Activated CD8-positive, alpha-beta memory T cell treated with anti-CD3 and anti-CD28 coated beads, Interleukin-2, amount 10 ng/mL, durations not matched to agents 7 days and 5 days (primary cell): ENCODE results near the gene CTXND1. TPM values are rescaled to one million over a fixed set of nuclear protein-coding genes. Genes with fewer than 3 reads are reported as not detected.

Experiments used
- ATAC-seq: fragments of 150-1000 bp; cut with Tn5 transposase; one replicate; pipeline ENCODE4 v1.10.0; 2021; ENCODE audit warnings: moderate library complexity
- CTCF ChIA-PET: fragments of 350-600 bp; sonication (Branson Sonifier 250); formaldehyde crosslinking; loops from one replicate; lab custom pipeline; 2021; ENCODE audit warnings: antibody characterized with exemption; lab: Charles Lee
- DNase-seq: peaks from one replicate; pipeline ENCODE4 v3.0.0-alpha.2; 2020
- H3K27ac Mint-ChIP-seq: one replicate; pipeline ENCODE4 v1.8.0; 2021; ENCODE audit warnings: mild to moderate bottlenecking, mixed read lengths
- H3K27me3 Mint-ChIP-seq: one replicate; pipeline ENCODE4 v1.8.0; 2021; ENCODE audit warnings: mixed read lengths
- H3K36me3 Mint-ChIP-seq: one replicate; pipeline ENCODE4 v1.8.0; 2021; ENCODE audit warnings: mild to moderate bottlenecking, mixed read lengths
- H3K4me1 Mint-ChIP-seq: one replicate; pipeline ENCODE4 v1.8.0; 2021; ENCODE audit warnings: mixed read lengths
- H3K4me3 Mint-ChIP-seq: one replicate; pipeline ENCODE4 v1.8.0; 2021; ENCODE audit warnings: mild to moderate bottlenecking, moderate library complexity, mixed read lengths
- H3K9me3 Mint-ChIP-seq: one replicate; pipeline ENCODE4 v1.8.0; 2022; ENCODE audit warnings: low read depth, mixed read lengths
- total RNA-seq, 2 experiments: library from RNA; stranded (reverse); gene quantifications; one replicate each; pipeline ENCODE4 v1.2.3, GENCODE V29; 2021

Gene CTXND1
- total RNA-seq, 2 experiments from 2014 or later, result not detected

DNA sequence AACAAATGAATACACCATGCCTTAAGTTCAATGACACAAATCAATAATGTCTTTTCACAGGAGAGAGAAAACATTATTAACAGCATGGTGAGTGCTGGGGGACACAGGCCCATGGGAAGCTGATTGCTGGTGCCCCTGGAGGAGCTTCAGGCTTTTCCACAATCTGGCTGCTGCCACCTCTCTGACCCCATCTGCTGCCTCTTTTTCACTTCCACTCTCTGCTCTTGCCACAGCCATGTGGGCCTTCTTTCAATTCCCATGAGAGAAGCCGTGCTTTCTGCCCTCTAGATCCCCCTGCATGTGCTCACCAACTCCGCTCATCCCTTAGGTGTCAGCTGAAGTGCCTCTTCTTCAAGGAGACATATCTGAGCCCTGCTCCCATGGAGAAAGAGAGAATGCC lies 21.0 kb upstream of the CTXND1 start:
- no peak for ATAC-seq
- no peaks in the 10 kb centered on the region for H3K36me3 Mint-ChIP-seq
- H3K9me3 Mint-ChIP-seq, result no peaks in the 10 kb centered on the region
- no peak for DNase-seq
- CTCF ChIA-PET, result no interaction called here
- H3K27ac Mint-ChIP-seq, result no peak overlapping the region
- no peak overlapping the region for H3K4me3 Mint-ChIP-seq
- H3K4me1 Mint-ChIP-seq, result no peaks in the 10 kb centered on the region
- peaks cover 9% of the 10 kb centered on the region for H3K27me3 Mint-ChIP-seq

GRCh38 chr15:80270472-80270871 lies 18.5 kb upstream of the CTXND1 start:
- Mint-ChIP-seq H3K9me3 (no peaks in the 10 kb centered on the region), H3K27ac (no peak overlapping the region), H3K4me3 (no peak overlapping the region), H3K36me3 (no peaks in the 10 kb centered on the region), H3K4me1 (no peaks in the 10 kb centered on the region), H3K27me3 (peaks cover 14% of the 10 kb centered on the region)
- CTCF ChIA-PET, result no interaction called here
- DNase-seq, result no peak
- ATAC-seq, result no peak

- H3K9me3 Mint-ChIP-seq, result no peaks in the 10 kb centered on the region
- no peak overlapping the region for H3K27ac Mint-ChIP-seq
- no peaks in the 10 kb centered on the region for H3K4me1 Mint-ChIP-seq
- CTCF ChIA-PET, result no interaction called here
- DNase-seq, result no peak
- no peaks in the 10 kb centered on the region for H3K36me3 Mint-ChIP-seq
- H3K27me3 Mint-ChIP-seq, result peaks cover 14% of the 10 kb centered on the region
- ATAC-seq, result no peak
- H3K4me3 Mint-ChIP-seq, result no peak overlapping the region
These were observed 16.1 kb upstream of the CTXND1 start for GRCh38 chr15:80268101-80268500.

GRCh38 chr15:80267658-80268057 lies 15.6 kb upstream of the CTXND1 start:
- no peaks in the 10 kb centered on the region for H3K36me3 Mint-ChIP-seq
- DNase-seq (no peak), ATAC-seq (no peak)
- no peaks in the 10 kb centered on the region for H3K9me3 Mint-ChIP-seq
- CTCF ChIA-PET, result no interaction called here
- H3K27ac Mint-ChIP-seq, result no peak overlapping the region
- no peak overlapping the region for H3K4me3 Mint-ChIP-seq
- peaks cover 14% of the 10 kb centered on the region for H3K27me3 Mint-ChIP-seq
- no peaks in the 10 kb centered on the region for H3K4me1 Mint-ChIP-seq

DNA sequence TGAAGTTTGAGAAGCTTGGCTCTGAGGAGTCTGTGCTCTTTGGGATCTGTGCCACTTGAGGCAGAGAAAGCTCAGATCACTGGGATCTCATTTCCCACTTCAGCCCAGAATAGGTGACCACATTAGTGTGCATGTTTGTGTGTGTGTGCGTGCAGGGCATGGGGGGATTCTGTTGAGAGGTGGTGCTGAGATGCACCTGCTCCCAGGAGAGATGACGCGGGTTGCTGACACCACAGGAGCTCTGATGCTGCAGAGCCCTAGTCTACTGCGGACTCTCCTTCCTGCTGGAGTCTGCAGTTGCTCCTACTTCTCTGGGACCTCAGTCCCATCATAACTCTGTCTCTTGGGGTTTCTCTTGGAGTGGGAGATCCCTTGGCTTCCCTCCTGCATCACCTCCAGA lies 14.7 kb upstream of the CTXND1 start:
- Mint-ChIP-seq H3K4me1 (no peaks in the 10 kb centered on the region), H3K27ac (no peak overlapping the region), H3K9me3 (no peaks in the 10 kb centered on the region), H3K27me3 (peaks cover 16% of the 10 kb centered on the region), H3K4me3 (no peak overlapping the region), H3K36me3 (no peaks in the 10 kb centered on the region)
- CTCF ChIA-PET, result no interaction called here
- no peak for DNase-seq
- ATAC-seq, result no peak

- Mint-ChIP-seq H3K4me3 (no peak overlapping the region), H3K36me3 (no peaks in the 10 kb centered on the region), H3K27ac (no peak overlapping the region), H3K9me3 (no peaks in the 10 kb centered on the region), H3K4me1 (no peaks in the 10 kb centered on the region), H3K27me3 (peaks cover 12% of the 10 kb centered on the region)
- no peak for ATAC-seq
- CTCF ChIA-PET, result no interaction called here
- DNase-seq, result no peak
These were observed 14.1 kb upstream of the CTXND1 start for GRCh38 chr15:80266113-80266512.

DNA sequence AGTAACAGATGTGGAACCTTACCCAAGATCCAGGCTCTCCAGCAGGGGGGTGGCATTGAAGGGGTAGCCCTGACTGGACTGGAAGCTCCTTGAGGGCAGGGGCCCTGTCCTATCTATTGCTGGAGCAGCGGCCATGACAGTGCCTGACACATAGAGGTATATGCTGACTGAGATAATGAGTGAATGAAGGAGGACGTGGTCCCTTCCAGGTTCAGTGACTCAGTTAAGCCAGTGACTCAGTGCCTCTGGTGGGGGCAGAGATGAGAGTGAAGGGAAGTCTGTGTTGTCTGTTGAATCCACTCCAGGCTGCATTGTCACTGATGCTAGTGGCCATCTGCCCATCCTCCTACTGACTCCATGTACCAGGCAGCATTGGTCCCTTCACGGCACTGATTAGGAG lies 13.0 kb upstream of the CTXND1 start:
- no peak overlapping the region for H3K4me3 Mint-ChIP-seq
- no peaks in the 10 kb centered on the region for H3K36me3 Mint-ChIP-seq
- DNase-seq, result no peak
- CTCF ChIA-PET, result no interaction called here
- no peaks in the 10 kb centered on the region for H3K9me3 Mint-ChIP-seq
- peaks cover 12% of the 10 kb centered on the region for H3K27me3 Mint-ChIP-seq
- no peak for ATAC-seq
- no peaks in the 10 kb centered on the region for H3K4me1 Mint-ChIP-seq
- no peak overlapping the region for H3K27ac Mint-ChIP-seq

- CTCF ChIA-PET, result no interaction called here
- Mint-ChIP-seq H3K36me3 (no peaks in the 10 kb centered on the region), H3K27me3 (peaks cover 19% of the 10 kb centered on the region), H3K9me3 (no peaks in the 10 kb centered on the region), H3K4me3 (no peak overlapping the region), H3K4me1 (no peaks in the 10 kb centered on the region), H3K27ac (no peak overlapping the region)
- DNase-seq (no peak), ATAC-seq (no peak)
These were observed 12.0 kb upstream of the CTXND1 start for GRCh38 chr15:80264031-80264430.

GRCh38 chr15:80260551-80260950 lies 8.5 kb upstream of the CTXND1 start:
- H3K27ac Mint-ChIP-seq, result no peak overlapping the region
- no peaks in the 10 kb centered on the region for H3K4me1 Mint-ChIP-seq
- no peak overlapping the region for H3K4me3 Mint-ChIP-seq
- DNase-seq (no peak), ATAC-seq (no peak)
- CTCF ChIA-PET, result no interaction called here
- peaks cover 28% of the 10 kb centered on the region for H3K27me3 Mint-ChIP-seq
- H3K9me3 Mint-ChIP-seq, result no peaks in the 10 kb centered on the region
- no peaks in the 10 kb centered on the region for H3K36me3 Mint-ChIP-seq

DNA sequence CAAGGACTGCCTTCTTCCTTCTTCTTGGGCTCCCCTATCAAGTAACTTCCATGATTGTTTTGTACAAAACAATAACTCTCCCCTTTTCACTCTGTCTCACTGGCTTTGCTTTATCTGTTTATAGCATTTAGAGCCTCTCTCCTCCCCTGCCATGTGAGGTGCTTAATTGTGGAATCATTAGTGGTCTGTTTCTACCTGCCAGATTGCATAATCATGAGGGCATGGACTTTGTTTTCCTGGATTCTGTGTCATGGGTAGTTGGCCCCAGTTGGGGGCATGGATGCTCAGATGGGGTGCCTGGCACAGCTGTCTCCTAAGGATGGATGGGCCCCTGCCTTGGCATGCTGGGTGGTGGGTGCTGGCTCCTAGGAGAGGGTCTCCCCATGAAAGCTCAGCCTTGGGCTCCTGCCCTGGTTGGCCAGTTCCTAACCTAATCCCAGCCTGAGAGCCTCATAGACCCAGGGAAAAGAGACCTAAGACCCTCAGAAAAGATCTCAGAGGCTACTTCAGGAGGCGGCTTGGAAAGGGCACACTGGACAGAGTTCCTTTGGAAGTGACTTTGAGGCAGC lies 8.0 kb upstream of the CTXND1 start:
- DNase-seq, result no peak
- no peak for ATAC-seq
- Mint-ChIP-seq H3K27ac (no peak overlapping the region), H3K36me3 (no peaks in the 10 kb centered on the region), H3K9me3 (no peaks in the 10 kb centered on the region), H3K27me3 (peaks cover 33% of the 10 kb centered on the region), H3K4me1 (no peaks in the 10 kb centered on the region), H3K4me3 (no peak overlapping the region)
- CTCF ChIA-PET, result no interaction called here

GRCh38 chr15:80251428-80252120 lies 439 bp downstream of the CTXND1 start:
- no peaks in the 10 kb centered on the region for H3K9me3 Mint-ChIP-seq
- no peak for DNase-seq
- no peak overlapping the region for H3K4me3 Mint-ChIP-seq
- no peaks in the 10 kb centered on the region for H3K36me3 Mint-ChIP-seq
- no peak for ATAC-seq
- peaks cover 5% of the 10 kb centered on the region for H3K4me1 Mint-ChIP-seq
- CTCF ChIA-PET, result no interaction called here
- H3K27me3 Mint-ChIP-seq, result peaks cover 76% of the 10 kb centered on the region
- no peak overlapping the region for H3K27ac Mint-ChIP-seq

DNA sequence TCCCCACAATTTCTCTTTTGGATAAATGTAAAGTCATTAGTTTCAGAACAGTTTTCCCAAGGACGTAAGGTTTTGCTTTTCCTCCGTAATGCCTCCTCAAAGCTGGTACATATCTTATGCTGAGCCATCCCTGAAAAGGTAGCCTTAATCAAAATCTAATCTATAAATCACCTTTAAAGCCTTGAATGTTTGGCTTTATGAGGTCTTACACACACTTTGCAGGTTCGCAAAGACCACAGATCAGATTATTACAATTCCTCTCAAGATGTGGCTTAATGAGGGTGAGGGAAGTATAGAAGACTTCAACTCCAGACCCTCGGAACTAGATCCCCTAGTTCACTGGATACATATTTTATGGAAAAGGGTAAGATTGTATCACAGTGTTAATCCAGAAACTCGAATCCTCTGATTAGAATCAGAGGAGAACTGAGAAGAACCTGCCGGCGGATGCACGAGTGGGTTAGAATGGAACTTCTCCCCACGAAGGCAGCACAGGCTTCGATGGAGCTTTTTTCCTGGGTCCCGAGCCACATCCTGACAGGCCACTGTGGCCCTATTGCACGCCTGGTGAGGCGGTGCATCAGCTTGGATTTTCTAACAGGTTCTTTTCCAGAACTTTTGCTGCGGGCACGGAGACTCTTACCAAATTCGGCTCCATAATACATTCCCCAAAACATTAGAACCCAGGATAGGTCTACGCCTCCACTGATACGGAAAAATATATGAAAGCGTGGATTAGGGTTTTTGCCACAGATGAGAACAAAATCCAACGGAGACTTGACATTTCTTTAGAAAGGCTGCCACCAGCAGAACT lies 1.2 kb downstream of the CTXND1 start:
- no peak for ATAC-seq
- Mint-ChIP-seq H3K36me3 (no peaks in the 10 kb centered on the region), H3K9me3 (no peaks in the 10 kb centered on the region), H3K4me1 (peaks cover 5% of the 10 kb centered on the region), H3K4me3 (no peak overlapping the region), H3K27ac (no peak overlapping the region), H3K27me3 (peaks cover 77% of the 10 kb centered on the region)
- no peak for DNase-seq
- CTCF ChIA-PET, result no interaction called here

- Mint-ChIP-seq H3K36me3 (no peaks in the 10 kb centered on the region), H3K27ac (no peak overlapping the region), H3K4me1 (peaks cover 5% of the 10 kb centered on the region), H3K4me3 (no peak overlapping the region), H3K27me3 (peaks cover 76% of the 10 kb centered on the region), H3K9me3 (no peaks in the 10 kb centered on the region)
- DNase-seq (no peak), ATAC-seq (no peak)
- CTCF ChIA-PET, result no interaction called here
These were observed 2.0 kb downstream of the CTXND1 start for GRCh38 chr15:80249973-80250372.

DNA sequence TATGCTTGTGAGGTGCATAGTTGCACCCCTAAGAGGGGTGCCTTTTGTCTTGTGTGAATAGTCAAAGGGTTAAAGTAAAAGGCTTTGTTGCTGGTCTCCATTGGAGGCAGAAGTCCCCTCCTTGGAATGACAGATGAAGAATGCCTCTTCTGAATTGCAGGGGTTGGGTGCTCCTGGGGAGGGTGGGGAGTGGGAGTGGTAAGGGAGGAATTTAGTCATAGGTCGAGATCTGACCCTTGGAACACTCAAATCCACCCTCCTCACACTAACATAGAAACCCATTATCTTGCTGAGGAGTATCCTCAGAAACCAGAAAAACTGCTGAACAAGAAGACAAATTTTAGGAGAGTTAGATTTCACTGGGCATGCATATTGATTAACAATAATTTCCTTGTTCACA lies 4.7 kb downstream of the CTXND1 start:
- ATAC-seq, result no peak

More for the DNA sequence above, 4.7 kb downstream of the CTXND1 start:
- no peak for DNase-seq
- peaks cover 79% of the 10 kb centered on the region for H3K27me3 Mint-ChIP-seq
- no peaks in the 10 kb centered on the region for H3K36me3 Mint-ChIP-seq
- H3K4me3 Mint-ChIP-seq, result no peak overlapping the region
- CTCF ChIA-PET, result no interaction called here
- H3K9me3 Mint-ChIP-seq, result no peaks in the 10 kb centered on the region
- H3K27ac Mint-ChIP-seq, result no peak overlapping the region
- peaks cover 5% of the 10 kb centered on the region for H3K4me1 Mint-ChIP-seq
